K562 (cell line): ENCODE data around the gene OSCAR. TPM values are rescaled to one million over a fixed set of nuclear protein-coding genes. Genes with fewer than 3 reads are reported as not detected.
A peak's percentile ranks its signal among the peaks of the same experiment; 100 is the strongest.

ENCODE experiments used
- CBFB ChIP-seq: sonication (generic); formaldehyde crosslinking; IDR thresholded peaks from 2 replicates; pipeline ENCODE4 v1.4.0; 2020; ENCODE audit warnings: mild to moderate bottlenecking, missing genetic modification reagents
- CXXC5 ChIP-seq: fragments of 250-450 bp; sonication (Bioruptor Pico); IDR thresholded peaks from 2 replicates; pipeline ENCODE4 v1.8.0; 2022; ENCODE audit warnings: inconsistent platforms, mild to moderate bottlenecking, moderate library complexity
- ETS1 ChIP-seq: conservative IDR thresholded peaks from 2 replicates; pipeline ENCODE4 v1.6.1; 2011; ENCODE audit warnings: low read depth, mild to moderate bottlenecking, low read length; ENCODE audit not compliant: control insufficient read depth
- GTF2F1 ChIP-seq: IDR thresholded peaks from 2 replicates; pipeline ENCODE4 v1.6.1; 2011; ENCODE audit warnings: low read depth, low read length, improper control_type of control experiment
- HDAC1 ChIP-seq, 2 experiments: fragments of 450-650 bp; IDR thresholded peaks; 2 replicates each; pipeline ENCODE4 v1.6.1; 2016 to 2017; ENCODE audit warnings: inconsistent platforms in 1 of 2, mild to moderate bottlenecking in 1 of 2, moderate library complexity in 1 of 2
- MEIS2 ChIP-seq: fragments of 450-650 bp; IDR thresholded peaks from 2 replicates; pipeline ENCODE4 v1.6.1; 2014; ENCODE audit warnings: mild to moderate bottlenecking; ENCODE audit not compliant: partially characterized antibody
- MNT ChIP-seq, 2 experiments: fragments of 450-650 bp; conservative IDR thresholded peaks; 2 replicates each; pipeline ENCODE4 v1.6.1; 2017; ENCODE audit warnings: mild to moderate bottlenecking in 2 of 2, moderate library complexity in 2 of 2
- NBN ChIP-seq: fragments of 450-650 bp; IDR thresholded peaks from 2 replicates; pipeline ENCODE4 v1.6.1; 2016; ENCODE audit warnings: low read depth, mild to moderate bottlenecking
- NKRF ChIP-seq: fragments of 450-650 bp; IDR thresholded peaks from 2 replicates; pipeline ENCODE4 v1.6.1; 2016; ENCODE audit warnings: borderline replicate concordance
- NUFIP1 ChIP-seq: fragments of 450-650 bp; IDR thresholded peaks from 2 replicates; pipeline ENCODE4 v1.6.1; 2018; ENCODE audit not compliant: partially characterized antibody
- POLR2A ChIP-seq: fragments of 450-650 bp; conservative IDR thresholded peaks from 2 replicates; pipeline ENCODE4 v1.6.1; 2016
- PTBP1 ChIP-seq: fragments of 200-400 bp; formaldehyde crosslinking; IDR thresholded peaks from 2 replicates; pipeline ENCODE4 v1.6.1; 2017; ENCODE audit warnings: low read depth, low read length
- RBBP5 ChIP-seq: fragments of 200-600 bp; sonication (generic); IDR thresholded peaks from 2 replicates; pipeline ENCODE4 v1.6.1; 2012; ENCODE audit warnings: borderline replicate concordance, mild to moderate bottlenecking, low read length, control low read depth, inconsistent platforms; ENCODE audit not compliant: insufficient read depth, poor library complexity, severe bottlenecking
- RBFOX2 ChIP-seq: fragments of 200-400 bp; formaldehyde crosslinking; IDR thresholded peaks from 2 replicates; pipeline ENCODE4 v1.6.1; 2017; ENCODE audit warnings: low read depth, mild to moderate bottlenecking, low read length, moderate library complexity
- RBM39 ChIP-seq: fragments of 200-400 bp; formaldehyde crosslinking; optimal IDR thresholded peaks from 2 replicates; pipeline ENCODE3; 2018; ENCODE audit warnings: low read depth, low read length
- SMC3 ChIP-seq: conservative IDR thresholded peaks from 2 replicates; pipeline ENCODE4 v1.6.1; 2011; ENCODE audit warnings: low read depth, low read length, improper control_type of control experiment; ENCODE audit not compliant: insufficient read depth
- SUPT5H ChIP-seq: fragments of 450-650 bp; IDR thresholded peaks from 2 replicates; pipeline ENCODE4 v1.6.1; 2016
- ZNF174 ChIP-seq: fragments of 250-450 bp; sonication (Bioruptor Pico); IDR thresholded peaks from 2 replicates; pipeline ENCODE4 v1.4.0; 2020; ENCODE audit warnings: mild to moderate bottlenecking
- ZNF175 ChIP-seq: fragments of 200-800 bp; sonication (Bioruptor generic); IDR thresholded peaks from 2 replicates; pipeline ENCODE4 v1.6.1; 2016; ENCODE audit warnings: low read depth, mild to moderate bottlenecking, missing genetic modification characterization, missing compliant biosample characterization
- ZNF583 ChIP-seq: fragments of 250-450 bp; sonication (Bioruptor Pico); IDR thresholded peaks from 2 replicates; pipeline ENCODE4 v1.4.0; 2020
- ZNF589 ChIP-seq: fragments of 200-800 bp; sonication (Bioruptor generic); IDR thresholded peaks from 2 replicates; pipeline ENCODE4 v1.6.1; 2016; ENCODE audit warnings: low read depth, missing genetic modification characterization, missing compliant biosample characterization
- polyA plus RNA-seq, 8 experiments: library from polyadenylated mRNA; depleted of rRNA in 4 of 8; stranded (reverse) in 5 of 8; unstranded in 3 of 8; fragments of >200 nt; fragmentation: Nextera tagmentation in 2 of 8; fragmentation: Illumina TruSeq in 1 of 8; extraction: Ambion mirVana in 2 of 8; extraction: Trizol in 1 of 8; gene quantifications; 2 replicates each; pipeline versions ENCODE4 v1.2.1 to v1.2.3, GENCODE V29; 2011 to 2014; ENCODE audit warnings: inconsistent platforms in 1 of 8, missing spikeins in 1 of 8
- total RNA-seq, 7 experiments: library from RNA; depleted of rRNA in 6 of 7; stranded (reverse); fragments of >200 nt in 6 of 7; fragmentation: Illumina TruSeq in 2 of 7; extraction: Trizol in 2 of 7; gene quantifications; 2 replicates each; pipeline versions ENCODE4 v1.2.1 to v1.2.3, GENCODE V29; 2011 to 2021; ENCODE audit warnings: low replicate concordance in 1 of 7

The OSCAR gene
- total and polyA plus RNA-seq, 9 of the 15 experiments (the other 6 are each of a cell fraction or from before 2014, with no cell fraction given): 0.09 to 0.62 (median 0.13) TPM; not detected in 5

- TF ChIP-seq ETS1 (peak; percentile 98), SUPT5H (peak; percentile 94), CXXC5 (CRISPR knock-in tag) (peak; percentile 84), RBM39 (peak; percentile 57), MNT (conservative IDR thresholded peaks at IDR 0.05) (peak; percentile 49 to 81), ZNF174 (CRISPR knock-in tag) (no peak), CBFB (0 out of 2 replicates have a peak, but pooled peaks have one; percentile 29), GTF2F1 (no peak; the same call in 1 of the 2 replicates), NBN (0 out of 2 replicates have a peak, but pooled peaks have one; percentile 62), ZNF589 (CRISPR knock-in tag) (0 out of 2 replicates have a peak, but pooled peaks have one; percentile 45), NKRF (peak; percentile 72), ZNF175 (peak; percentile 59; the same call in 1 of the 2 replicates), POLR2A (peak; percentile 92), RBFOX2 (peak; percentile 95), SMC3 (0 out of 2 replicates have a peak, but pooled peaks have one; percentile 13), MEIS2 (peak; percentile 96), PTBP1 (peak; percentile 92), NUFIP1 (no peak), ZNF583 (CRISPR knock-in tag) (no peak), RBBP5 (peak; percentile 85), HDAC1 (IDR thresholded peaks at IDR 0.05) (peak; percentile 70 to 81; a peak in 3 of 4 replicates)
Observed at GRCh38 chr19:54102421-54103169, 2.0 kb upstream of the OSCAR start, which contains the start of gene NDUFA3 (continued).
